Activated naive CD4-positive, alpha-beta T cell treated with anti-CD3 and anti-CD28 coated beads, Interleukin-2, amount 10 ng/mL, durations not matched to agents 7 days and 5 days (primary cell): Measurements from ENCODE around the gene C4BPA.

ENCODE experiments used
- CTCF ChIA-PET: fragments of 350-600 bp; sonication (Branson Sonifier 250); formaldehyde crosslinking; loops from one replicate; lab custom pipeline; 2021; ENCODE audit warnings: antibody characterized with exemption; lab: Charles Lee
- DNase-seq: peaks from one replicate; pipeline ENCODE4 v3.0.0-alpha.2; 2020
- H3K27ac Mint-ChIP-seq: one replicate; pipeline ENCODE4 v1.8.0; 2021; ENCODE audit warnings: mild to moderate bottlenecking, moderate library complexity, mixed read lengths
- H3K27me3 Mint-ChIP-seq: one replicate; pipeline ENCODE4 v1.8.0; 2021; ENCODE audit warnings: mild to moderate bottlenecking, mixed read lengths
- H3K36me3 Mint-ChIP-seq: one replicate; pipeline ENCODE4 v1.8.0; 2021; ENCODE audit warnings: mixed read lengths
- H3K4me1 Mint-ChIP-seq: one replicate; pipeline ENCODE4 v1.8.0; 2021; ENCODE audit warnings: mixed read lengths
- H3K4me3 Mint-ChIP-seq: one replicate; pipeline ENCODE4 v1.8.0; 2021; ENCODE audit warnings: mild to moderate bottlenecking, moderate library complexity, mixed read lengths
- H3K9me3 Mint-ChIP-seq: one replicate; pipeline ENCODE4 v1.8.0; 2021; ENCODE audit warnings: mixed read lengths

The C4BPA gene

GRCh38 chr1:207156095-207156494 is 52.1 kb downstream of the C4BPA start:
- Mint-ChIP-seq H3K4me1 (no peaks in the 10 kb centered on the region), H3K27me3 (no peaks in the 10 kb centered on the region), H3K36me3 (no peaks in the 10 kb centered on the region), H3K4me3 (no peak overlapping the region), H3K27ac (no peak overlapping the region), H3K9me3 (peaks cover 8% of the 10 kb centered on the region)
- no peak for DNase-seq
- CTCF ChIA-PET = no interaction called here

GRCh38 chr1:207156826-207157225 is 52.8 kb downstream of the C4BPA start:
- no peak for DNase-seq
- no peak overlapping the region for H3K27ac Mint-ChIP-seq
- no peak overlapping the region for H3K4me3 Mint-ChIP-seq
- no peaks in the 10 kb centered on the region for H3K4me1 Mint-ChIP-seq
- H3K9me3 Mint-ChIP-seq = peaks cover 5% of the 10 kb centered on the region
- CTCF ChIA-PET = interaction anchor here (0.6 kb wide), 1 partner anchor 164 kb away, joined by 3 read pairs; no protein-coding TSS in a partner anchor
- no peaks in the 10 kb centered on the region for H3K27me3 Mint-ChIP-seq
- no peaks in the 10 kb centered on the region for H3K36me3 Mint-ChIP-seq

DNA sequence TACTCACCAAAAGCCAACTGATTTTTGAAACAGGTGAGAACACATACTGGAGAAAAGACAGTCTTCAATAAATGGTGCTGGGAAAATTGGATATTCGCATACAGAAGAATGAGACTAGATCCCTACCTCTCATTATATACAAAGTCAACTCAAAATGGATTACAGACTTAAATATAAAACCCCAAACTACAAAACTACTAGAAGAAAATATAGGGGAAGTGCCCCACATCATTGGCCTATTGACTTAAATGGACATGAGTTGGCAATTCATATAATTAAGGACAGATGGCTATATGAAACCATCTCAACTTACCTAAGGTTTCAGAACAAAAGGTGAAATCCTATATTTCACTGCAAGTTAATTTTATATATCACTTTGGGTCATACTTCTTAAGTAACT is 60.1 kb downstream of the C4BPA start:
- no peak for DNase-seq
- no peaks in the 10 kb centered on the region for H3K36me3 Mint-ChIP-seq
- H3K4me3 Mint-ChIP-seq = no peak overlapping the region
- no peak overlapping the region for H3K27ac Mint-ChIP-seq
- no peaks in the 10 kb centered on the region for H3K4me1 Mint-ChIP-seq
- no peaks in the 10 kb centered on the region for H3K9me3 Mint-ChIP-seq
- CTCF ChIA-PET = no interaction called here
- H3K27me3 Mint-ChIP-seq = no peaks in the 10 kb centered on the region

- Mint-ChIP-seq H3K4me1 (peaks cover 6% of the 10 kb centered on the region), H3K36me3 (no peaks in the 10 kb centered on the region), H3K4me3 (no peak overlapping the region), H3K27ac (no peak overlapping the region), H3K27me3 (peaks cover 3% of the 10 kb centered on the region), H3K9me3 (peaks cover 2% of the 10 kb centered on the region)
- DNase-seq = no peak
- CTCF ChIA-PET = no interaction called here
Observed at GRCh38 chr1:207172321-207172720, 68.3 kb downstream of the C4BPA start.

DNA sequence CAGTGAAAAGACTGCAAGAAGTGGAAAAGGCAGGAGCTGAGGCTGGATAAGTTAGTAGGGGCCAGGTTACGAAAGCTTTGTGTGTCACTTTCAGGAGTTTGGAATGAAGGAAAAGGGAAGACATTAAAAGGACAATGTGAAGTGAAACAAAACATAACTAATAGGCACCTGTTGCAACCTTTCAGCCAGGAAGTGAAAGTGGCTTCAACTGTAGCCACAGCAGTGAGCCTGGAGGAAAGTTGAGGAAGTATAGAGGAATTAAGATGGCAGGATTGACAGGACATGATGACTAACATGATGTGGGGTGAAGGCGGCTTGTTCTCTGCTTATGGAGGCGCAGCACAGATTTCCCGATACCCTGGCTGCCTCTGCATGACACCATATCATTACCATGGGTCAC is 68.9 kb downstream of the C4BPA start:
- H3K4me3 Mint-ChIP-seq = no peak overlapping the region
- CTCF ChIA-PET = no interaction called here
- peaks cover 3% of the 10 kb centered on the region for H3K27me3 Mint-ChIP-seq
- H3K27ac Mint-ChIP-seq = no peak overlapping the region
- no peak for DNase-seq
- H3K9me3 Mint-ChIP-seq = peaks cover 2% of the 10 kb centered on the region
- H3K4me1 Mint-ChIP-seq = peaks cover 6% of the 10 kb centered on the region
- H3K36me3 Mint-ChIP-seq = no peaks in the 10 kb centered on the region

DNA sequence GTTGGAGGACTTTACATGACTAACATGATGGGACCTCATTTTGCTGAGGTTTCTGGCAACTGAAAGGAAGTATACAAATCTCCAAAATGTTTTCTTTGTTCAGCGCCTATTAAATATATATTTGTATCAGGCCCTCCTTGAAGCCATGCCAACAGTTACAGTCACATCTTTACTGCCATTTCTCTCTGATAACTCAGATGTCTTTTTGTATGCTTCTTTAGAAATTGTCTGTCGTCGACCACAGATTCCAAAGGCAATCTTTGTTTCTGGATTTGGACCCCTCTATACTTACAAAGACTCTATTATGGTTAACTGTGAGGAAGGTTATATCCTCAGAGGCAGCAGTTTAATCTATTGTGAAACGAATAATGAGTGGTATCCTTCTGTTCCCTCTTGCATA is 69.4 kb downstream of the C4BPA start:
- H3K27me3 Mint-ChIP-seq = peaks cover 3% of the 10 kb centered on the region
- no peaks in the 10 kb centered on the region for H3K36me3 Mint-ChIP-seq
- peaks cover 6% of the 10 kb centered on the region for H3K4me1 Mint-ChIP-seq
- no peak overlapping the region for H3K27ac Mint-ChIP-seq
- no peak overlapping the region for H3K4me3 Mint-ChIP-seq
- peaks cover 2% of the 10 kb centered on the region for H3K9me3 Mint-ChIP-seq
- CTCF ChIA-PET = no interaction called here
- no peak for DNase-seq

DNA sequence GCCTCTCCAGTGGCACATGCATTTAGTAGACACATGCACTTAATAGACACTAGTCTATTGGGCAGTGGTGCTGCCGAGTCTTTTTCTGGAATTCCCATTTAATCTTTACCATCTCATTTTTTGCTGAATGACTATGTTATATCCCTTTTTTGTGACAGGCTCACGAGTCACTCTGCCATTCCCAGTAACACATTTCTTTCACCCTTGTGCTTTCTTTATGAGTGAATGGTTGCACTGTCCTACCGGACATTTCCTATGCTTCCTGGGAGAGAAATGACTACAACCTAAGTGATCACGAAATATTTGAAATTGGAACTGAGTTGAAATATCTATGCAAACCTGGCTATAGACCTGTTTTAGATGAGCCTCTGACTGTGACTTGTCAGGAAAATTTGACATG is 70.9 kb downstream of the C4BPA start:
- no peak for DNase-seq
- CTCF ChIA-PET = no interaction called here
- peaks cover 6% of the 10 kb centered on the region for H3K4me1 Mint-ChIP-seq

GRCh38 chr1:207179036-207179435 is 75.0 kb downstream of the C4BPA start:
- no peaks in the 10 kb centered on the region for H3K36me3 Mint-ChIP-seq
- no peaks in the 10 kb centered on the region for H3K4me1 Mint-ChIP-seq
- H3K9me3 Mint-ChIP-seq = no peaks in the 10 kb centered on the region
- H3K4me3 Mint-ChIP-seq = no peak overlapping the region
- H3K27ac Mint-ChIP-seq = no peak overlapping the region
- CTCF ChIA-PET = no interaction called here
- DNase-seq = no peak
- H3K27me3 Mint-ChIP-seq = no peaks in the 10 kb centered on the region

More for the DNA sequence above, 70.9 kb downstream of the C4BPA start:
- H3K4me3 Mint-ChIP-seq = no peak overlapping the region
- H3K27me3 Mint-ChIP-seq = peaks cover 3% of the 10 kb centered on the region
- H3K36me3 Mint-ChIP-seq = no peaks in the 10 kb centered on the region
- H3K9me3 Mint-ChIP-seq = no peaks in the 10 kb centered on the region
- H3K27ac Mint-ChIP-seq = no peak overlapping the region

DNA sequence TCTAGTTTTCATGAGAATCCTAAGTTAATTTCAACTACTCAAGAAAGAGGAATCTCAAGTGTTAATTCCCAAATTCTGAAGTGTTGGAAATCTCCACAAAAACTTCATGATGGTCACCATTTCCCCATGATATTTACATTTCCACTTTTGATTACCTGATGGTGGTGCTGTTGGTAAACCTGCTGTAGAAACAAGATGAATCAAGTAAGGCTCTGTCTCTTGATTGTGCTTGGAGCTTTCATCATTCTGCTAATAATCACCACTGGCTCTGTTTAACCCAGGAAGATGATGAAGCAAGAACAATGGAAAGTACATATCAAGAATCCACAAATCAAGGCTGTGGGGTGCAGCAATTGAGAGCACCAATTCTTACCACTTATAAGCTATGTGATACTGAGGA is 77.8 kb downstream of the C4BPA start:
- Mint-ChIP-seq H3K9me3 (no peaks in the 10 kb centered on the region), H3K4me1 (no peaks in the 10 kb centered on the region), H3K36me3 (no peaks in the 10 kb centered on the region), H3K4me3 (no peak overlapping the region), H3K27ac (no peak overlapping the region), H3K27me3 (no peaks in the 10 kb centered on the region)
- DNase-seq = no peak
- CTCF ChIA-PET = interaction anchor here (1.1 to 2.3 kb wide), 2 partner anchors 223 to 317 kb away, joined by 3 to 12 read pairs; no protein-coding TSS in a partner anchor

- peaks cover 9% of the 10 kb centered on the region for H3K9me3 Mint-ChIP-seq
- no peak for DNase-seq
- no peak overlapping the region for H3K27ac Mint-ChIP-seq
- CTCF ChIA-PET = no interaction called here
- peaks cover 4% of the 10 kb centered on the region for H3K36me3 Mint-ChIP-seq
- no peak overlapping the region for H3K4me3 Mint-ChIP-seq
- H3K4me1 Mint-ChIP-seq = peaks cover 19% of the 10 kb centered on the region
- H3K27me3 Mint-ChIP-seq = no peaks in the 10 kb centered on the region
Observed at GRCh38 chr1:207186503-207186902, 82.5 kb downstream of the C4BPA start.

GRCh38 chr1:207188901-207189300 is 84.9 kb downstream of the C4BPA start:
- H3K27me3 Mint-ChIP-seq = no peaks in the 10 kb centered on the region
- DNase-seq = no peak
- H3K36me3 Mint-ChIP-seq = peaks cover 4% of the 10 kb centered on the region
- peaks cover 19% of the 10 kb centered on the region for H3K4me1 Mint-ChIP-seq
- CTCF ChIA-PET = no interaction called here
- H3K27ac Mint-ChIP-seq = no peak overlapping the region
- peaks cover 9% of the 10 kb centered on the region for H3K9me3 Mint-ChIP-seq
- no peak overlapping the region for H3K4me3 Mint-ChIP-seq

GRCh38 chr1:207191061-207191460 is 87.0 kb downstream of the C4BPA start:
- no peak overlapping the region for H3K27ac Mint-ChIP-seq
- no peak for DNase-seq

DNA sequence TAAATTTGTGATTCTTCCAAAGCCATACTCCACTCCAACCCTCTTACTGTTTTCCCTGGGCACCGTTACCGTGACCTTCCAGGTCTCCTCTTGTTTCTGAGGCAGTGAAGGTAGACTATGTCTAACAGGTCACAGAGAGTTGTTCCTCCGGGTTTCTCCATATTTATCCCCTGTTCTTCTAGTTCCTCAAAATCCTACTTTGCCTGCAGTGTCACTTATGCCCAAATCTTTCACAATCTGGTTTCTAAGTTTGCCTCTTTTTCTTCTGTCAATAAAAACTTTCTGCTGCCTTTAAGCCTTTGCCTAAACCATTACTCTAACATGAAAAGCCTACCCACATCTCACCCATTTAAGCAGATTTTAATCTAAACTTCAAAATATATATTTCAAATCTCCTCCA is 87.7 kb downstream of the C4BPA start:
- peaks cover 4% of the 10 kb centered on the region for H3K36me3 Mint-ChIP-seq
- DNase-seq = no peak
- no peak overlapping the region for H3K4me3 Mint-ChIP-seq
- H3K9me3 Mint-ChIP-seq = peaks cover 13% of the 10 kb centered on the region
- peaks cover 22% of the 10 kb centered on the region for H3K4me1 Mint-ChIP-seq
- H3K27ac Mint-ChIP-seq = no peak overlapping the region
- CTCF ChIA-PET = no interaction called here
- no peaks in the 10 kb centered on the region for H3K27me3 Mint-ChIP-seq

More at GRCh38 chr1:207191061-207191460, 87.0 kb downstream of the C4BPA start:
- Mint-ChIP-seq H3K36me3 (peaks cover 4% of the 10 kb centered on the region), H3K27me3 (no peaks in the 10 kb centered on the region), H3K9me3 (peaks cover 13% of the 10 kb centered on the region), H3K4me3 (no peak overlapping the region), H3K4me1 (peaks cover 22% of the 10 kb centered on the region)
- CTCF ChIA-PET = no interaction called here

- Mint-ChIP-seq H3K4me1 (peaks cover 14% of the 10 kb centered on the region), H3K27me3 (peaks cover 7% of the 10 kb centered on the region)
- CTCF ChIA-PET = no interaction called here
Observed at GRCh38 chr1:207194197-207194596, 90.2 kb downstream of the C4BPA start.

More at GRCh38 chr1:207194197-207194596, 90.2 kb downstream of the C4BPA start:
- H3K27ac Mint-ChIP-seq = no peak overlapping the region
- DNase-seq = no peak
- no peak overlapping the region for H3K4me3 Mint-ChIP-seq
- H3K9me3 Mint-ChIP-seq = peaks cover 7% of the 10 kb centered on the region
- H3K36me3 Mint-ChIP-seq = no peaks in the 10 kb centered on the region
